Stimulated activated CD4-positive, alpha-beta T cell treated with anti-CD3 and anti-CD28 coated beads, Interleukin-1b, Interleukin-23, amount 100 ng/mL, for 48 hours (primary cell): ENCODE measurements around the gene FANCE.

Experiments
- DNase-seq: peaks from one replicate; pipeline ENCODE4 v3.0.0-alpha.2; 2020

Gene FANCE, protein sequence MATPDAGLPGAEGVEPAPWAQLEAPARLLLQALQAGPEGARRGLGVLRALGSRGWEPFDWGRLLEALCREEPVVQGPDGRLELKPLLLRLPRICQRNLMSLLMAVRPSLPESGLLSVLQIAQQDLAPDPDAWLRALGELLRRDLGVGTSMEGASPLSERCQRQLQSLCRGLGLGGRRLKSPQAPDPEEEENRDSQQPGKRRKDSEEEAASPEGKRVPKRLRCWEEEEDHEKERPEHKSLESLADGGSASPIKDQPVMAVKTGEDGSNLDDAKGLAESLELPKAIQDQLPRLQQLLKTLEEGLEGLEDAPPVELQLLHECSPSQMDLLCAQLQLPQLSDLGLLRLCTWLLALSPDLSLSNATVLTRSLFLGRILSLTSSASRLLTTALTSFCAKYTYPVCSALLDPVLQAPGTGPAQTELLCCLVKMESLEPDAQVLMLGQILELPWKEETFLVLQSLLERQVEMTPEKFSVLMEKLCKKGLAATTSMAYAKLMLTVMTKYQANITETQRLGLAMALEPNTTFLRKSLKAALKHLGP

DNA sequence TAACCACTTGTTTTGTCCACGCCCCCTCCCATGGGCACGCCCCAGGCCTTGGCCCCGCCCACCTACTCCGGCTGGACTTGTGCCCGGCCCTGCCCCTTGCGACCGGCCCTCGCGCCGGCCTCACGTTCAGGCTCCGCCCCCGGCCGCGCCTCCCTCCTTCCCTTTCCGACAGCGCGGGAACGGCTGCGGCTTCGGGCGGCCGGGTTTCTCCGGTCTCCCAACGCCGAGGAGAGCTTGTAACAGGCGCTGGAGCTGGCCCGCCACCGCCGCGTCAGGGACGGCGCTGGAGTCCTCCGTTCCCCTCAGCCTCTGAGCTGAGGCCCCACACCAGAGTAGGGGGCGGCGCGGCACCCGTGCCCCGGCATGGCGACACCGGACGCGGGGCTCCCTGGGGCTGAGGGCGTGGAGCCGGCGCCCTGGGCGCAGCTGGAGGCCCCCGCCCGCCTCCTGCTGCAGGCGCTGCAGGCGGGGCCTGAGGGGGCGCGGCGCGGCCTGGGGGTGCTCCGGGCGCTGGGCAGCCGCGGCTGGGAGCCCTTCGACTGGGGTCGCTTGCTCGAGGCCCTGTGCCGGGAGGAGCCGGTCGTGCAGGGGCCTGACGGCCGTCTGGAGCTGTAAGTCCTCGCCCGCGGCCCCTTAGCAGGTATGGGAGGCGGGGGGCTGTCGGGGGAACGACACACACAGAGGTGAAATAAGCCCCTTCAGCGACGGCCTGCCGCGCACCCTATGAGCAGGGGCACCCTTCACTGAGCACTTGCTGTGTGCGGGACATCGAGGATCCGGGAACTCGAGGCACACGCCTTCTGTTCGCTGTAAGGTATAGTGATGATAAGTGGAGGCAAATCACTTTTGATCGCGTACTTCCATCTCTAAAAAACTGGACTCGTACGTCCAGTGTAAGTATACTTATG, at the start of gene FANCE:
Gene FANCE (plus strand): TSS at position 156 of the 908 bp plus-strand sequence. CDS start 208 bp downstream, at position 364.
- peak; percentile 91 for DNase-seq

DNA sequence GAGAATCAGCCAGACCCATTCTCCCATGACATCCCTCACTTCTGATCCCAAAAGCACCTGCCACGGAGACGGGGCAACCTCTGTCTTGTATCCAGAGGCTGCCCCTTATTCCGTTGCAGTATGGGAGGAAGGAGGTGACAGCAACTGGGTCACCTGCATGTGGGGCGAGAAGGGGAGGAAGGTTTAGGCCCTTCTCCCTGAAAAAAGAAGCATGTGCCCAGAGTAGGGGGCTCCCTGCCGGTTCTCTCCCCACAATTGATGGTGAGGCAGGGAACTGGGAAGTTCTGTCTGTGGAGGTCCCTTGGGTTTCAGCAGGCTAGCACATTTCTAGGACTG, 49.3 kb upstream of the FANCE start:
- DNase-seq, result no peak

DNA sequence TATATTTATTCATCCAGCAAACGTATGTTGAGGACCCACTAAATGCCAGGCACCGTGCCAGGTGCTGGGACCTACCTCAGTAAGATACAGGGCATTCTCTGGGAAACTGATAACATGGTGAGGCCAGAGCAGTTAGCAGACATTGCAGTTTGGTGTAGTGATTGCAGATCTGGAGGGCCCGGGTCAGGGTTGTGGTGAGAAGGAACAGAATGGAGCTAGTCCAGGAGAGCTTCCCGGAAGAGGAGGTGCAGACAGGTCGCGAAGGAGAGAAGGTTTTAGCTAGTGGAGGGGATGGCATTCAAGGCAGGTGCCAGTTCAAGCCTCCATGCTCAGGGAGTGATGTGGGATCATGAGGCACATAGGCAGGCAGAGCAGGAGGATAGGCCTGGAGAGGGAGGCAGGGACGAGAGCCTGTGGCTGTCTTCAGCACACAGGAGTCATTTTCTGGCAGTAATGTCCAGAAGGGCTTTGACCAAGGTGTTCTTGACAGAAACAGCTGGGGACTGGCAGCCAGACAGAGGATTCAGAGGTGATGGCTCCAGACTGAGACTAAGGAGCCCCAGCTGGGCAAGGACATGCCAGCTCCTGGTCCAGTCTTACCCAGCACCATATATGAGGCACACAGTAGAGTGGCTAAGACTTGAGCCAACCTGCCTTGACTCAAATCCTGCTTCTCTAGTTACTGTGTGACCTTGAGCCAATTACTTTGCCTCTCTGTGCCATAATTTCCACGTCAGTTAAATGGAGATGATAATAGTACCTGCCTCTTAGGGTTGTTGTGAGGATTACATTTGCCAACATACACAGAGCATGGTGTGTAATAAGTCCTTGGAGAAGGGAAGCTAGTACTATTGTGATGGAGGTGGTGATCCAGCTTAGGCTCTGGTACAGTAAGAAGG, 48.3 kb upstream of the FANCE start:
- no peak for DNase-seq

DNA sequence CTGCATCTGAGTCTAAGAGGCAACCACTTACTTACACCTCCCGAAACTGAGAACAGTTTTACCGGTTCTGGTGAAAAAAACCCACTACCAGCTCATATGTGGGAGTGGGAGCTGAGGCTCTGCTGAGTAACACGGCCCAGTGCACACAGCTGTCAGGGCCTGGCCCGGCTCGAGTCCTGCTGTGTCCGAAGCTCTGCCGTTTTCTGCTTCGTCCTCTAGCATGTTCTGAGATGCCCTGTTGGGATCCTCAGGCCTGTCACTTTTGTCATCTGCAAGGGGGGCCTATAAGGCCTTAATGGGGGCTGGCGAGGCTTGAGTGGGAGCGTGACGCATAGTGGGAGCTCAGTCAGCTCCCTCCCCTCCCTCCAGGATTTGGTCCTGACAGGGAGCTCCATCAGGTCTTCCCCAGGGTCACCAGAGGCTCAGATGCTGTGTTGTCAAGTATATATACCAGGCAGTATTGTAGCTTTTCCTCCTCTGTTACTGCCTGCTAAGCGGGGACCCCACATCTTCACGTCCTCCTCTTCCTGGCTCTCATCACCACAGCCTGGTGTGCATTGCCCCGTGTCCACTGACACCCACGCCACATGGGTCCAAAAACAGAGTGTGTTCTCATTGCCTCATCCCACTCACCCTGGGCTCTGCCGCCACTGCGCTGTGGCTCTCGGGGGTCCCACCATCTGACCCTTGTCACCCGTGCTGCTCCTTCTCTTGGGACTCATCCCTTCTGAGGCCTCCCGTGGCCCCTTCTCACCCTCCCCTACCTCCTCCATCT, 45.2 kb upstream of the FANCE start:
- DNase-seq, result no peak

DNA sequence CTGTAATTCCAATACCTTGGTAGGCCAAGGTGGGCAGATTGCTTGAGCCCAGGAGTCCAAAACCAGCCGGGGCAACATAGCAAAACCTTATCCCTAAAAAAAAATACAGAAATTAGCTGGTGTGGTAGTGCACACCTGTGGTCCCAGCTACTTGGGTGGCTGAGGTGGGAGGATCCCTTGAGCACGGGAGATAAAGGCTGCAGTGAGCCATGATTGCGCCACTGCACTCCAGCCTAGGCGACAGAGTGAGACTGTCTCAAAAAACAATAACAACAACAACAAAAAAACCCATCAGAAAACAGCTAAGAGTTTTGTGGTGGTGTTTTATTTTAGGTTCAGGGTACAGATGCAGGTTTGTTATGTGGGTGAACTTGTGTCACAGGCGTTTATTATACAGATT, 42.9 kb upstream of the FANCE start:
- DNase-seq, result no peak

DNA sequence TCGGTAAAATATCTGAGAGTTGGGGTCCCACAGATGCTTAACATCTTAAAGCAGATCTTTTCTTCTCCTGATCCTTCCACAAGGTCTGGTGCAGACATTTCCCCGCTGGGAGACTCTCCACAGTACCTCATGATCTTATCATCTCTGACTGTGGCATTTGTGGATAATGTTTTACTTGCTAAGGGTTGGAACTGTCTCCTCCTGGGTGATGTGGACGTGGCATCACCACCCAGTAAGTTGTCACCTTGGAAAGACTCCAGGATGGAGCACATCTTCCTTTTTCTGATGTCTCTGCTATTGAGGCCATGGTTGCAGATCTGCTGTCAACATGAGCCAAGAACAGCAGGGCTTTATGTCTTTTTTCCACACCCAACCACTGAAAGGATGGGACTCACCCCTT, 42.0 kb upstream of the FANCE start:
- no peak for DNase-seq

DNA sequence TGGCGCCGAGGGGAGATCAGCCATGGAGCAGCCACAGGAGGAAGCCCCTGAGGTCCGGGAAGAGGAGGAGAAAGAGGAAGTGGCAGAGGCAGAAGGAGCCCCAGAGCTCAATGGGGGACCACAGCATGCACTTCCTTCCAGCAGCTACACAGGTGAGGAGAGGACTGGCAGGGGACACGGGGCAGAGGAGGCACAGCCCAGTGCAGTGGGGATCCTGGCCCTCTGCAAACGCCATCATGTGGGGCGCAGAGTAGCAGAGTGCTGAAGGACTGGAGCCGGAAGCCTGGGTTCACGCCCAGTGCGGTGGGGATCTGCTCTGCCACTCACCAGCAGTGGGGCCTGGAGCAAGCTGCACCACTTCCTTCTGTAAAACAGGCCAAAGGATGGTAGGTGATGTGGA, 41.1 kb upstream of the FANCE start:
- DNase-seq, result no peak

DNA sequence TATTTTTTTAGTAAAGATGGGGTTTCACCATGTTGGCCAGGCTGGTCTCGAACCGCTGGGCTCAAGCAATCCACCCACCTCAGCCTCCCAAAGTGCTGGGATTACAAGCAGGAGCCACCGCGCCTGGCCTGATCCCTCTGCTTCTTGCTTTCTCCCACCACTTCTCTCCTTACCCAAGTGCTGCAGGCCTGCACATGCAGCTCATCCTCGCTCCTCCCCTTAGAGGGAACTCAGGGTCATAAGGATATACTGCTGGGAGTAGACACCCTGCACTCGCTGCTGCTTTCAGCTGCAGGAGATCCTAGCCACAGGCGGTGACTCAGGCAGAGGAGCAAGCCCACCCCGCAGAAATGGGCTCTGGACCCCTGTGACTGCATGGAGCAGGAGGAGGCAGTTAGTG, 40.0 kb upstream of the FANCE start:
- DNase-seq, result no peak

DNA sequence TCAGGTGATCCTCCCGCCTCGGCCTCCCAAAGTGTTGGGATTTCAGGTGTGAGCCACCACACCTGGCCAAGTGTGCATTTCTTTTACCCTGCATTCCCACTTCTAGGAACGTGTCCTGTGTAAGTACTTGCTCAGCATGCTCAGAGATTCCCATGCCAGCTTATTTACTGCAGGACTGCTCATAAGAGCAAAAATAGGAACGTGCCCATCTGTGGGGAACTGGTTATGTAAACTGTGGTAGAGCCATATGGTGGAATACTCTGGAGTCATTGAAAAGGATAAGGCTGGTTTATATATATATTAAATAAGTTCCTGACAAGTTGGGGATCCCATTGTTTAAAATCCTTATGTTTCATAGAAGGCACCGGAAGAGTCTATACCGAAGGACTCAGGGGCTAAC, 38.2 kb upstream of the FANCE start:
- DNase-seq, result no peak

DNA sequence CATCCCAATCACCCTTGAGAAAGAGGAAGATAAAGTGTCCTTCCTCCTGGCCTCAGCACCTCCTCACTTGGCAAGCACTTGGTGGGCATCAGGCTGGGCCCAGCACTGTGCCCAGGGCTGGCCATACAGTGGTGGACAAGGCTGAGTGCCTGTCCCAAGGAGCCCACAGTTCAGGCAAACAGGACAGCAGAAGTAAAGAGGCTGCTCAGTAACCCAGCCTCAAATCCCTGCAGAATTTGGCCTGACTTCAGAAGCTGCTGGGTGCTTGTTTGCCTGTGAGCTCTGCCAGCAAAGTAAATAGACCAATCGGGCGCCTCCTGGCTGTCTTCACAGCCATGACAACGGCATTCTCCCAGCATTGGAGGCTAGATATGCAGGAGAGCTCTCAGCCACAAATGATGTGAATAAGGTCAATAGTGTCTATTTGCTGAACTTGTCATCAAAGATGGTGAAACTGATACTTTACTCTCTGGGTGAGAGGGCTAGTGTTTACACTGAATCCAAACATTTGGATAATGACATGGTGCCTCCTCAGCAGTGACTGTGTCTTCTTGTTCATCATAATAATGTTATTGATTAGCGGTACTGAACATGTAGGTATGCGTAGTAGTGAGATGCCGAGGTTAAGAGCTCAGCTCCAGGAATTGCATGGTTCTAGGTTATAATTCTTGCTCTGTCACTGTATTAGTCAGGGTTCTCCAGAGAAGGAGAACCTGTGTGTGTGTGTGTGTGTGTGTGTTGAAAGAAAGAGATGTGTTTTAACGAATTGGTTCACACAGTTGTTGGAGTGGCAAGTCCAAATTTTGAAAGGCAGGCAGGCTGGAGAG, 36.9 kb upstream of the FANCE start:
- DNase-seq, result no peak

DNA sequence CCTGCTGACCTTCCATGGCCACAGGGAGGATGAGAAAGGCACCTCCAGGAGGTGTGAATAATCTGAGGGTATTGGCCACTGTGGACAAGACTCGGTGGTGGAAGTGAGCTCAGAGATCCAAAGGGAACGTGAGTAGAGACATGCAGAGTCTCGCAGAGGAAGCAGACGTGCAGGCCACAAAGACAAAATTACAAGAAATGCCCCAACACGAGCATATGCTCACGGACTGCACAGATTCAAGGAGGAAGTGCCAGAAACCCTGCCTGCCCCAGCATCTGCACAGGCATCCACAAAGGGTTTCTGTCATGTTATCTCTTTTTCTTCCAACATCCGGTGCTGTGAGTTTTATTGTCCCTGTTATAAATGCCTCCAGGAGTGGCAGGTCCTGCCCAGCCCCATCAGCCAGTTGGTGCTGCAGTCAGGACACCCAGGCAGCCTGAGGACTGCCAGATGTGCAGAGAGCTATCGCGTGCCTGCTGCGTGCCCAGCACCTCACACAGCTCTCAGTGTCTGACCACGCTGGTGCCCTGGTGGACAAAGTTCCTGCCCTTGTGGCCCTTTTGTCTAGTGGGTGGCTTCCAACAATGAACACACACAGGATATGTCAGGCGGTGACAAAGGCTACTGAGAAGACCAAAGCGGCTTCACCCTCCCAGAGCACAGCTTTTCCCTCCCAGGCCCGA, 34.0 kb upstream of the FANCE start:
- no peak for DNase-seq

DNA sequence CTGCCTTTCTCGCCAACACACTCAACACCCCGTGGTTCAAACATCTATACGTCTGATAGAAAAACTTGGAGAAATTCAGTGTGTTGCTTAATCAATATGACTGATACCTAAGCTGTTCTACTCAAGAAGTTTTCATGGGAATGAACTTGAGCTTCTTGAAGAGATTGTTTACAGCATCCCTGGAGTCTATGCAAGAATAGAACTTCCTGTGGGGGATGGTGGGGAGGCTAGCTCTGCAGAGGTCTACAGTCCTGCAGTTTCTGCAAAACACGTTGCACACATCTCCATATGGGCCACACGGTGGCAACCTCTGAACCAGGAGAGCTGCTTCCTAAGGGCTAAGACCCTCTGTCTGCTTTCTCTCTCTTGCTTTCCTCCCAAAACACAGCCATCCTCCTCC, 32.7 kb upstream of the FANCE start:
- DNase-seq, result no peak

DNA sequence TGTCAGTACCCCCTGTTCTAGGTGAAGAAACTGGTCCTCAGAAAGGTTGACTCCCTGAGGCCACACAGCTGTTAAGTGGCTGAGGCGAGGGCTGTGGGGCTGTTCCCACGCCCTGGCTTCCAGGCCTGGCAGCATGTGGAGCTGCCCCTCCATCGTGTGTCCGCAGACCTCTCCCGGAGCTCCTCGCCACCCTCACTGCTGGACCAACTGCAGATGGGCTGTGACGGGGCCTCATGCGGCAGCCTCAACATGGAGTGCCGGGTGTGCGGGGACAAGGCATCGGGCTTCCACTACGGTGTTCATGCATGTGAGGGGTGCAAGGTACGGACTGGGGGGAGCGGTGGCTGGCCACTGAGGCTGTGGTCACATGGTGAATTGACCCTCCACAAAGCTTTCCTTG, 32.2 kb upstream of the FANCE start:
- no peak for DNase-seq

DNA sequence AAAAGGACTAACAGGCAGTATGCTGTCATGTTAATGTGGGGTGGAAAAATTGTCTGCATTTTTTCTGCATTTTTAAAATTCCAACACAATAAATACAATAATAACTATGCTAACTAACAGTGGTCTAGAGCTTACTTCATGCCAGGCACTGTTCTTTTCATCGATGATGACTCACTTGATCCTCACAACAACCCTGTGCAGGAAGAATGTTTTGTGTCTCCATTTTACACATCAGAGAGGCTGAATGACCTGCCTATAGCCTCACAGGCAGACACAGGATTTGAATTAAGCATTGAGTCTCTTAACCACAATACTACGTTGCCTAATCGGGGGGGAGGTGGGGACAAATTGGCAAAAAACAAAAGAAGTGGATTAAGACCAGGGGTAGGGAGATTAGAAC, 26.9 kb upstream of the FANCE start:
- DNase-seq, result no peak

DNA sequence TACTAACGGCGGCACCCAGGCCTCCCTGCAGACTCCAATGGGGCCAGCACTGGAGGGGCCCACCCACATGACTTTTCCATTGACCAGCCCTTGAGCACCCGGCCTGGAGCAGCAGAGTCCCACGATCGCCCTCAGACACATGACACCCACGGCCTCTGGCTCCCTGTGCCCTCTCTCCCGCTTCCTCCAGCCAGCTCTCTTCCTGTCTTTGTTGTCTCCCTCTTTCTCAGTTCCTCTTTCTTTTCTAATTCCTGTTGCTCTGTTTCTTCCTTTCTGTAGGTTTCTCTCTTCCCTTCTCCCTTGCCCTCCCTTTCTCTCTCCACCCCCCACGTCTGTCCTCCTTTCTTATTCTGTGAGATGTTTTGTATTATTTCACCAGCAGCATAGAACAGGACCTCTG, 26.1 kb upstream of the FANCE start:
- no peak for DNase-seq

DNA sequence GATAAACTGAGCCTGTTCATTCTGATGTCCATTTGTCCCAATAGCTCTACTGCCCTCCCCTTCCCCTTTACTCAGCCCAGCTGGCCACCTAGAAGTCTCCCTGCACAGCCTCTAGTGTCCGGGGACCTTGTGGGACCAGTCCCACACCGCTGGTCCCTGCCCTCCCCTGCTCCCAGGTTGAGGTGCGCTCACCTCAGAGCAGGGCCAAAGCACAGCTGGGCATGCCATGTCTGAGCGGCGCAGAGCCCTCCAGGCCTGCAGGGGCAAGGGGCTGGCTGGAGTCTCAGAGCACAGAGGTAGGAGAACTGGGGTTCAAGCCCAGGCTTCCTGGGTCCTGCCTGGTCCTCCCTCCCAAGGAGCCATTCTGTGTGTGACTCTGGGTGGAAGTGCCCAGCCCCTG, 24.7 kb upstream of the FANCE start:
- no peak for DNase-seq

DNA sequence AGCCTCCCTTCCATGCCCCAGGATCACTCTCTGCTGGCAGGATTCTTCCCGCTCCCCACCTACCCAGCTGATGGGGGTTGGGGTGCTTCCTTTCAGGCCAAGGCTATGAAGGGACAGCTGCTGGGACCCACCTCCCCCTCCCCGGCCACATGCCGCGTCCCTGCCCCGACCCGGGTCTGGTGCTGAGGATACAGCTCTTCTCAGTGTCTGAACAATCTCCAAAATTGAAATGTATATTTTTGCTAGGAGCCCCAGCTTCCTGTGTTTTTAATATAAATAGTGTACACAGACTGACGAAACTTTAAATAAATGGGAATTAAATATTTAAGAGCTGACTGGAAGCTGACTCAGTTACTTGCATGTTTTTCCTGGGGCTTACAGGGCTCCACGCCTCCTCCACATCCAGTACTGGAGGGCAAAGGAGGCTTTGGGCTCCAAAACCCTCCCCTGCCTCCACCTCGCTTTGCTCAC, 24.3 kb upstream of the FANCE start:
- no peak for DNase-seq

DNA sequence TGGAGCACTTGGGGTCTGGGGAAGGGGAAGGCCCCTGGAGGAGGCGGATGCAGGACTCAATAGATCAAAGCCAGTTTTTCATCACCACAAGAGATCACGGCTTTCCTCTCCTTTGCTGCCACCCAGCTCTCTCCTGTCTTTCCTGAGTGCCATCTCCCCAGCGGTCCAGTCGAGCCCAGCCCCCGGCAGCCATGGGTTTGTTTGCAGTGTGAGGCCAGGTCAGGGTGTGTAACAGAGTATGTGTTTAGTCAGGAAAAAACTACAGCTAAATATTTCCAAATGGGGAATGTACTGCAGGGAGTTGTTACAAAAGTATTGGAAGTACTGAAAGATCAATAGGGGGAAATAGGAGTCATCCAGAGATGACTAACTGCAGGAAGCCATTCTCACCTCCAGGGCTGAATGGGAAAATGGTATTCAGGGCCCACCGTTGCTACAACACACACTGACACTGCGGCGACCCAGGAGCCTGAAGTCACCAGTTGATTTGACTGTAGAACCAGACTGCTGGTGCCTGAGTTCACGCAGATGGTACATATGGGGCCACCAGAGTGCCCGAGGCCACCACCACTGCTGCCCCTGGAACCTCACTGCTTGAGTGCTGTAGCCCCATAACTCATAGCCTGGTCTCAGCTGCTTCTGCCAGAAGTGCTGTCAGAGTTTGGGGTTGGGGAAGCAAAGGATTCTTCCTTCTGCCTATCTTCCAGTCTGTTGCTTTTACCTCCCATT, 23.6 kb upstream of the FANCE start:
- DNase-seq, result no peak

DNA sequence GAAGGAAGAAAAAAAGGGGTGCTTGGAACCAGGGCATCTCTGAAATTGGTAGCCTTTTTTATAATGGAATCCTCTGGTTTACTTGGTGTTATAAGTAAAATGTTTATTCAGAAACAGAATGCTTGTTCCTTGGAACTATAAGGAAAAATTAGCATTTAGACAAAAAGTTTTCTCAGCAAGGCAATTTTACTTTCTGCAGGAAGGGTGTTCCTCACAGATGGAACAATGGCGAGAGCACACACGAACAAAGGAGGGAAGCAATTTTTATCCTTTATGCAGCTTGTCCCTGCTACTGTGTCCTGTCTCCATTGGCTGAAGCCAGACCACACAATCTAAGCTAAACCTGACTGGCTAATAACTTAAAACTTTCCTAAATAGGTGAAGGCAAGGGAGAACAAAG, 22.7 kb upstream of the FANCE start:
- DNase-seq, result no peak

DNA sequence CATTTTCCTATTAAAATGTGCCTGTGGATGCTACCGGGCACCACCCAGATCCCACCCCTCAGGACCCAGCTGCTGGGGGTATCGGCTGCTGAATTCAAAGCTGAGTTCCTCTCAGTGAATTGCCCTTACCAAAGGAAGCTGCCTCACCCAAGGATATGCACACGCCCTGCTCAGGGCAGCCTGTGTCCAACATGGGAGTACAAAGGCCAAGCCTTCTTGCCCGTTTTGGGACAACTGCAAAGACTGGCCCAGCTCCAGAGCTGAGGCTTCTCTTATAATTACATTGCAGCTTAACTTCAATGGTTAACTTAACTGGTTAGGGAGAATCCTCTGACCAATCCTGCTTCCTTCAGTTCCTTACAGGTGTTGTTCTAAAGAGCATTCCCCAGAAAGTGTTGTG, 19.8 kb upstream of the FANCE start:
- no peak for DNase-seq
